SK-N-SH (cell line): ENCODE measurements around the gene NFKB2.

Experiments
- POLR2AphosphoS5 ChIP-seq: IDR thresholded peaks from 2 replicates; pipeline ENCODE4 v1.6.1; 2012; ENCODE audit warnings: low read depth, low read length
- RAD21 ChIP-seq: IDR thresholded peaks from 2 replicates; pipeline ENCODE4 v1.6.1; 2012; ENCODE audit warnings: mild to moderate bottlenecking, low read length
- RXRA ChIP-seq: IDR thresholded peaks from 2 replicates; pipeline ENCODE4 v1.4.0; 2012; ENCODE audit warnings: low read depth, mild to moderate bottlenecking, borderline replicate concordance
- TF ChIP-seq, protein P1 (sequence below): fragments of 200-600 bp; sonication (generic); IDR thresholded peaks from 2 replicates; pipeline ENCODE4 v1.6.1; 2017; ENCODE audit warnings: antibody characterized with exemption, mild to moderate bottlenecking, moderate library complexity
- TF ChIP-seq, protein P2 (sequence below): IDR thresholded peaks from 2 replicates; pipeline ENCODE4 v1.4.0; 2012; ENCODE audit warnings: low read depth, borderline replicate concordance
- TF ChIP-seq, protein P3 (sequence below): IDR thresholded peaks from 2 replicates; pipeline ENCODE4 v1.4.0; 2012; ENCODE audit warnings: low read depth

GRCh38 chr10:102424916-102425315 lies 29.4 kb downstream of the NFKB2 start:
- TF ChIP-seq, protein P1, sequence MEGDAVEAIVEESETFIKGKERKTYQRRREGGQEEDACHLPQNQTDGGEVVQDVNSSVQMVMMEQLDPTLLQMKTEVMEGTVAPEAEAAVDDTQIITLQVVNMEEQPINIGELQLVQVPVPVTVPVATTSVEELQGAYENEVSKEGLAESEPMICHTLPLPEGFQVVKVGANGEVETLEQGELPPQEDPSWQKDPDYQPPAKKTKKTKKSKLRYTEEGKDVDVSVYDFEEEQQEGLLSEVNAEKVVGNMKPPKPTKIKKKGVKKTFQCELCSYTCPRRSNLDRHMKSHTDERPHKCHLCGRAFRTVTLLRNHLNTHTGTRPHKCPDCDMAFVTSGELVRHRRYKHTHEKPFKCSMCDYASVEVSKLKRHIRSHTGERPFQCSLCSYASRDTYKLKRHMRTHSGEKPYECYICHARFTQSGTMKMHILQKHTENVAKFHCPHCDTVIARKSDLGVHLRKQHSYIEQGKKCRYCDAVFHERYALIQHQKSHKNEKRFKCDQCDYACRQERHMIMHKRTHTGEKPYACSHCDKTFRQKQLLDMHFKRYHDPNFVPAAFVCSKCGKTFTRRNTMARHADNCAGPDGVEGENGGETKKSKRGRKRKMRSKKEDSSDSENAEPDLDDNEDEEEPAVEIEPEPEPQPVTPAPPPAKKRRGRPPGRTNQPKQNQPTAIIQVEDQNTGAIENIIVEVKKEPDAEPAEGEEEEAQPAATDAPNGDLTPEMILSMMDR = no peak
- TF ChIP-seq RXRA = no peak
- TF ChIP-seq, protein P2, sequence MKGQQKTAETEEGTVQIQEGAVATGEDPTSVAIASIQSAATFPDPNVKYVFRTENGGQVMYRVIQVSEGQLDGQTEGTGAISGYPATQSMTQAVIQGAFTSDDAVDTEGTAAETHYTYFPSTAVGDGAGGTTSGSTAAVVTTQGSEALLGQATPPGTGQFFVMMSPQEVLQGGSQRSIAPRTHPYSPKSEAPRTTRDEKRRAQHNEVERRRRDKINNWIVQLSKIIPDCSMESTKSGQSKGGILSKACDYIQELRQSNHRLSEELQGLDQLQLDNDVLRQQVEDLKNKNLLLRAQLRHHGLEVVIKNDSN = no peak
- TF ChIP-seq POLR2AphosphoS5 = no peak
- TF ChIP-seq RAD21 = no peak
- TF ChIP-seq, protein P3, sequence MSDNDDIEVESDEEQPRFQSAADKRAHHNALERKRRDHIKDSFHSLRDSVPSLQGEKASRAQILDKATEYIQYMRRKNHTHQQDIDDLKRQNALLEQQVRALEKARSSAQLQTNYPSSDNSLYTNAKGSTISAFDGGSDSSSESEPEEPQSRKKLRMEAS = no peak
